C4-2B (cell line): Measurements from ENCODE around the gene GPR137.

ENCODE experiments used
- ZFX ChIP-seq: fragments of 450-650 bp; IDR thresholded peaks from 2 replicates; pipeline ENCODE4 v1.6.1; 2017
- TF ChIP-seq, protein P1 (sequence below): fragments of 450-650 bp; conservative IDR thresholded peaks from 2 replicates; pipeline ENCODE4 v1.5.1; 2017; ENCODE audit warnings: mild to moderate bottlenecking

GRCh38 chr11:64297699-64298358, 12.2 kb downstream of the GPR137 start:
- TF ChIP-seq, protein P1, sequence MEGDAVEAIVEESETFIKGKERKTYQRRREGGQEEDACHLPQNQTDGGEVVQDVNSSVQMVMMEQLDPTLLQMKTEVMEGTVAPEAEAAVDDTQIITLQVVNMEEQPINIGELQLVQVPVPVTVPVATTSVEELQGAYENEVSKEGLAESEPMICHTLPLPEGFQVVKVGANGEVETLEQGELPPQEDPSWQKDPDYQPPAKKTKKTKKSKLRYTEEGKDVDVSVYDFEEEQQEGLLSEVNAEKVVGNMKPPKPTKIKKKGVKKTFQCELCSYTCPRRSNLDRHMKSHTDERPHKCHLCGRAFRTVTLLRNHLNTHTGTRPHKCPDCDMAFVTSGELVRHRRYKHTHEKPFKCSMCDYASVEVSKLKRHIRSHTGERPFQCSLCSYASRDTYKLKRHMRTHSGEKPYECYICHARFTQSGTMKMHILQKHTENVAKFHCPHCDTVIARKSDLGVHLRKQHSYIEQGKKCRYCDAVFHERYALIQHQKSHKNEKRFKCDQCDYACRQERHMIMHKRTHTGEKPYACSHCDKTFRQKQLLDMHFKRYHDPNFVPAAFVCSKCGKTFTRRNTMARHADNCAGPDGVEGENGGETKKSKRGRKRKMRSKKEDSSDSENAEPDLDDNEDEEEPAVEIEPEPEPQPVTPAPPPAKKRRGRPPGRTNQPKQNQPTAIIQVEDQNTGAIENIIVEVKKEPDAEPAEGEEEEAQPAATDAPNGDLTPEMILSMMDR: no peak
- no peak for TF ChIP-seq ZFX
